ENCODE results near the gene RASSF5.
"Not testable (repeated sequence)": the region's sequence is repeated elsewhere in the genome, so short reads cannot be mapped to it uniquely, and the experiment has no call there.

The RASSF5 gene

DNA sequence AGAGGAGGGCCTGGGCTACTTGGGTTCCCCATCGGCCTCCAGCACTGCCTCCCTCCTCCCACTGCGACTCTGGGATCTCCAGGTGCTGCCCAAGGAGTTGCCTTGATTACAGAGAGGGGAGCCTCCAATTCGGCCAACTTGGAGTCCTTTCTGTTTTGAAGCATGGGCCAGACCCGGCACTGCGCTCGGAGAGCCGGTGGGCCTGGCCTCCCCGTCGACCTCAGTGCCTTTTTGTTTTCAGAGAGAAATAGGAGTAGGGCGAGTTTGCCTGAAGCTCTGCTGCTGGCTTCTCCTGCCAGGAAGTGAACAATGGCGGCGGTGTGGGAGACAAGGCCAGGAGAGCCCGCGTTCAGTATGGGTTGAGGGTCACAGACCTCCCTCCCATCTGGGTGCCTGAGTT, 80.6 kb downstream of the RASSF5 start:
- DNase-seq (ENCODE audit: low read depth): no peak

GRCh38 chr1:206588492-206588891, 81.2 kb downstream of the RASSF5 start:
- no peak for DNase-seq (ENCODE audit: low read depth)

- no peak for DNase-seq (ENCODE audit: low read depth)
Measured at GRCh38 chr1:206589206-206589605, 81.9 kb downstream of the RASSF5 start.

GRCh38 chr1:206590025-206590758, 82.9 kb downstream of the RASSF5 start:
- no peak for DNase-seq (ENCODE audit: low read depth)

DNA sequence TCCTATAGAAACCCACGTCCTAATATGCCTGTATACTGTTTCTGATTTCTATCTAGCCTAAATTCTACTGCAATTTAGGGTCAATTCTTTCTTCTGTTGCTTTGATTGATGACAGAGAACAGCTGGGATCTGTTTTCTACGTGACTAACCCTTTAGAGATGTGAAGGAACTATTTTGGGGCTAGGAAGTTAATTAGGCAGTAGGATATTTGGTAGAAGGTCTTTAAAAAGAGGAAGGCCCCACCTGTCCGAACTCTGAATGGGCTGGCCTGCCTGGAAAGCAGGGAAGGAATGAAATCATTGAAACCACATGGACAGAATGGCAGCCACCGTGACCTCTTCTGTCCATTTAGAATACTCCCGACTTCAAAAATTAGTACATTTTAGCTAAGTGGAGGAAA, 83.9 kb downstream of the RASSF5 start:
- DNase-seq (ENCODE audit: low read depth): no peak

DNA sequence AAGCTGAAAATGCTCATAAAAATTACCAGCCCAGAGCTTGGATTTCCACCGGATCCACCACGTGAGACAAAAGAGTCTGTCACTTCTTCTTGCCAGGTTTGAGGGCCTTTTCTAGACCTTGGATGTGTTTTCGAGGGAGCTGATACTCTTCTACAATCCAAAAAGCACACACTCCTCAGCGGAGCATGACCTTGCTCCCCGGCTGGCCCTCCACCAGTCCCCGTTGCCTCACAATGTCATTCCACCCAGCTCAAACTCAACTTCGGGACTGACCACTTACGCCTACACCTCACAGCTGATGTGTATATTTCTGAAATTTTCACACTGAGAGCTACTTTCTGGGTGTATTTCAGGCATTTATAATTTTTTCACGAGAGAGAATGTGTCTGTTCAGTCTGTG, 84.4 kb downstream of the RASSF5 start:
- DNase-seq (ENCODE audit: low read depth): no peak

DNA sequence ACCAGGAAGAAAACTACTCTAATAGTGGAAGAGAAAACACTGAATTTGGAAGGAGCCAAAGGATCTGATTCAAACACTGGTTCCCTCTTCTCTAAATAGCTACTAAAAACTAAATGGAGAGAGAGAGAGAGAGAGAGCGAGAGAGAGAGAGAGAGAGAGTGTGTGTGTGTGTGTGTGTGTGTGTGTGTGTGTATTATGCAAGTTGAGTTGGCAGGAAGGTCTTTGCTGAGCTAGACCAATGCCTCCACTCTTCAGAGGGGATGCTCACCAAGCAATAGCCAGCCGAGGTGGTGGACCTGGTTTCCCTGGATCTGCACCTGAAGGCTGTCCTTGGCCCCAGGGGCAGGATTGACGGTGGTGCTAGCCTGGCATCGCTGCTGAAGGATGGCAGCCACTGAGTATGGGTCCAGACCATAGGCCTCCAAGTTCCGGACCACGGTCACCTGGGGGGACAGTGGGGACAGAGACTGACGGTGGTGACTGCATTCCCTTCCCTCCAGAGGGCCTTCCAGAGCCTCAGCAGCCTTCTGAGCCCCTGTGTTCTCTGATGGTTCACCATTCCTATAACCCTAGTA, 86.1 kb downstream of the RASSF5 start:
- DNase-seq (ENCODE audit: low read depth): no peak

DNA sequence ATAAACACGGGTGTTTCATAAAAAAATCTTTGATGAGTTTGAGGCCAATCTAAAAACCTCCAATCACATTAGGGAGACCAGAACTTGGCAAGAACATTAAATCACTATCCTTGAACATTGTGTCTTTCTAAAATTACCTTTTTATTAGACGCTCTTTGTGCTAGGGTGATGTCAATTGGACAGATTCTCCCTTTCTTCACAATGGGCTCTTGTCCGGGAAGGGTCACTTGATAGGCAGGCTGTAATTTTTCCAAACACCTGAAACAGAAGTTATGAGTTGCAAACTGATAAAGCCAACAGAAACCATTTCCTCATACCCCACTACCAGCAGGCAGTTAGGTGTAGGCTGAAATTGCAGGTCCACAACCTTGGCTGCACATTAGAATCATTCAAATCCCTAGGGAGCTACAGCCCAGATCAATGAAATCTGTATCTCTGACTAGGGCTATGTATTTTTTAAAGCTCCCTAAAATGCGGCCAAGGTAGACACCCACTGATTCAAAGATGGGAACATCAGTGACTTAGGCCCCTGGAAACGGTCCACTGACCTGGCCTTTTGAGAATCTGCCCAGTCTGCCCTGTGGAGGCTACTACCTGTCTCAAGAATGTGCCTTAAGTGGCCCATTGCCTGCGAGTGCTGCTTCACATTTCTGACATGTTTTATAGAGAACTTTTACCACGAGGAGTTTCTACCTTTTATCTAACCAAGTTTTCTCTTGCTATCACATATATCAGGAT, 88.4 kb downstream of the RASSF5 start:
- no peak for DNase-seq (ENCODE audit: low read depth)

- no peak for DNase-seq (ENCODE audit: low read depth)
Measured at GRCh38 chr1:206596319-206596666, 89.0 kb downstream of the RASSF5 start.

DNA sequence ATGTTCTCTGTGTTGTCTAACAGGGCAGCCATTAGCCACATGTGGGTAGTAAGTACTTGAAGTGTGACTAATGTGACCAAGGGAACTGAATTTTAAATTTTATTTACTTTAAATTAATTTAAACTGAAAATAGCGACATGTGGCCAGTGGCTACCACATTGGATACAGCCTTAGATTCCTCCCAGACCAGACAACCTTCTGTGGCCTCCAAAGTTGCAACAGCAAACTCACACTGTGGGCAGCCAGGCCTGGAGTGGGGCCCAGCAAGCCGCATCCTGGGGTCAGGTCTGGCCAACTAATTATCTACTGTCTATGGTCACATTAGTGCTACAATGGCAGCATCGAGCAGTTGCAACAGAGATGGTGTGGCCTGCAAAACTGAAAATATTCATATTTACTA, 93.2 kb downstream of the RASSF5 start:
- DNase-seq (ENCODE audit: low read depth): no peak

DNA sequence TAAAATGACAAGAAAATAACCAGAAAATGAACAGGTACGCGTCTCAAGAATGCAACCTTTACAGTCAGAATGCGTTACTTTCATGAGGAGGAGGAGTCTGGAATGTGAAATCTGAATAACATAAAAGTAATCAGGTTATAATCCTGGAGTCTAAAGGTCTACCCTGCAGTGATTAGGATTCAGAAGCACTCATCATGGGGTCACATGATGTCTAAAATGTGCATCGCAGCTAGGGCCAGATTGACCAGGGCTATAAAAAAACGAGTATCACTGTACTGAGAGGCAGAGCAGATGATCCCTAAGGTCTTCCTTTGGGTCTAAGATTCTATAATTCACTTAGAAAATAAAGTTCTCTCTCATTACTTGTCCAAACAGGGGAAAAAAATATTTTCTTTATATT, 97.5 kb downstream of the RASSF5 start:
- no peak for DNase-seq (ENCODE audit: low read depth)

DNA sequence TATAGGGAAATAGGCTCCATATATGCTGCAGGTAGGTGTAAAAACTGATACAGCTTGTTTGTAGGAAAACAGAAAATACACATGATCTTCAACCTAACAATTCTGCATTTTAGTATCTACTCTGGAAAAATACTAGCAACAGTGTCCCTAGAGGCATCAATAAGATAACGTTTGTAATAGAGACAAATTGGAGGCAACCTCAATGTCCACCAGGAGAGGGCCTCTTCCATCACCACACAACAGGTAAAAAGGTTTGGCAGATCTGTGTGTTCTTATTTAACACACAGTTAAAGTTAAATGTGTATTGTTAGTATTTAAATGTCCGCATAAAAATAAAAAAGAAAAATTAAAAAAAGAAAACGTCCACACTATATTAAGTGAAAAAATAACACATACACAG, 99.5 kb downstream of the RASSF5 start:
- DNase-seq (ENCODE audit: low read depth): no peak

- peak; percentile 49 for DNase-seq (ENCODE audit: low read depth)
Measured at GRCh38 chr1:206608108-206608698, 100.9 kb downstream of the RASSF5 start.

GRCh38 chr1:206609229-206609991, 102.1 kb downstream of the RASSF5 start:
- DNase-seq (ENCODE audit: low read depth): no peak

DNA sequence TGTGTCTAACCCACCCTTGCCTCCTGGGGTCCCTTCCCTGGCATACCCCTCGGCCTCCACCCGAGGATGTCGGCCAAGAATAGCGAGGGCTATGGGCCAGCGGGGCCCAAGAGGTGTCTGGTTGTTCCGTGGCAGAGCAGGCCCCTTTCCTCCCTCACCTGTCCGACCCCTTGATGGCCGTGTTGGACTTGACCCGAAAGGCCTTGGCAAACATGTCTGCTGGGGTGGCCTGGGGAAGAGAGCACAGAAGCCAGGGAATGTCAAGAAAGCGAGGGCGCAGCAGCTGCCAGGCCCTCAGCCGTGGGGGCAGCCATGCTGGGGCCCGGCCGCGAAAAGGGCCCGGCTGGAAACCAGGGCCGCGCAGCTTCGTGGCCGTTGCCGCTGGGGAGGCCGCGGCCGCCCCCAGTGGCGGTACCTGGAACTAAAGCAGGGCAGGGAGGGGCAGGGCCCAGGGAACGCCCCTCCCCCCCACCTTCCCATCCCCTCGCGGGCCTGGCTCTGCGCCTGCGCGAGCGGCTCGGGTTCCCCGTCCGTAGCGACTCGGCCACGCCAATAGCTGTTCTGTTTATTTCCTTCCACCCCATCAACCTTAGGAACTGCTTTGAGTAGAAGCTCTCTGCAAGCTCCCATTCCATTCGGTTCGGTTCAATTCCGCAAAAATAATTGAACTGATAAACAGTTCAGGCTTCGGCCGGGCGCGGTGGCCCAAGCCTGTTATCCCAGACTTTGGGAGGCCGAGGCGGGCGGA, 105.0 kb downstream of the RASSF5 start, which contains the start of gene EIF2D:
EIF2D (minus strand) TSS at position 337 of the 748 bp plus-strand sequence; CDS start at position 214, 123 bp downstream.
- DNase-seq (ENCODE audit: low read depth): peak; percentile 91

DNA sequence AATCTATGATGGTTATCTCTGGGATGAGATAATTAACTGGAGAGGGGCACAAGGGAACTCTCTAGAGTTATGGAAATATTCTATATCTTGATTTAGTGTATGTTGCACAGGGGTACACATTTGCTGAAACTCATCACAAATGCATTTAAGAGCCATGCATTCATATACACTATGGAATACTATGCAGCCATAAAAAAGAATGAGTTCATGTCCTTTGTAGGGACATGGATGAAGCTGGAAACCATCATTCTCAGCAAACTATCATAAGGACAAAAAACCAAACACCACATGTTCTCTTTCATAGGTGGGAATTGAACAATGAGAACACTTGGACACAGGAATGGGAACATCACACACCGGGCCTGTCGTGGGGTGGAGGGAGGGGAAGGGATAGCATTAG, 119.1 kb downstream of the RASSF5 start:
- DNase-seq (ENCODE audit: low read depth): not testable (repeated sequence)

DNA sequence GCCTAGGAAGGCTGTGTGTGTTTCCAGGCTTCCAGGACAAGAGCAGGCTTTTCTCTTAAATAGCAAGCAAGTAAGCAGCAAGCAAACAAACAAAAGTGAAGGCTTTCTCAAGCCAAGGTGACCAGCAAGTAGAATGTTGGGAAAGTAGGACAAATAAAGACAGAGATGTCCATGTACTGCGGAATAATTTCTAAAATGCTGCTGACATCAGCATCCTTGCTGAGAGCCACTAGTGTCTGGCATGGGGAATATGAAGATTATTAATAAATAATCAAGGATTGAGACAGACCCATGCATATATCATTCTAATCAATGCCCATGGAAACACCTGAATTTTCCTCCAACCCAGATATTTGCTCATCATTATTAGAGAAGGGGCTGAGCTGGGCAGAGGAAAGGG, 121.6 kb downstream of the RASSF5 start:
- no peak for DNase-seq (ENCODE audit: low read depth)

GRCh38 chr1:206631085-206631509, 123.8 kb downstream of the RASSF5 start:
- no peak for DNase-seq (ENCODE audit: low read depth)

DNA sequence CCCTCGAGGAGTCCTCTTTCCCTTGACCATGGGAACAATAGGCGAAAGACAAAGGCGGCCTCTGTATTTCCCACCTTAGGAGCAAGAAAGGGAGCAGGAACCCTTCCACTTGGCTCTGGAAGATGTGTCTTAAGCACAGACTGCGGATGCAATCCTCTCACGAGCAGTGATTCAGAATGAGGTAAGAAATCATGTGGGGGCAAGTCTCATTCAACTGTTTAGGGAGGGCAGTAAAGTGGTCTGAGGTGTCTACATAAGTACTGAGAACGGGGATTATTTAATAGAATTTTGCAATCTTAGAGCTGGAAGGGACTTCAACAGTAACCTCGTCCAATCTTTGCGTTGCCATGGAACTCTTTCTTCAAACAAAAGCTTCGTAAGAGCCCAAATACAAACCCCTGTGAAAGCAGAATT, 126.4 kb downstream of the RASSF5 start:
- DNase-seq (ENCODE audit: low read depth): no peak

DNA sequence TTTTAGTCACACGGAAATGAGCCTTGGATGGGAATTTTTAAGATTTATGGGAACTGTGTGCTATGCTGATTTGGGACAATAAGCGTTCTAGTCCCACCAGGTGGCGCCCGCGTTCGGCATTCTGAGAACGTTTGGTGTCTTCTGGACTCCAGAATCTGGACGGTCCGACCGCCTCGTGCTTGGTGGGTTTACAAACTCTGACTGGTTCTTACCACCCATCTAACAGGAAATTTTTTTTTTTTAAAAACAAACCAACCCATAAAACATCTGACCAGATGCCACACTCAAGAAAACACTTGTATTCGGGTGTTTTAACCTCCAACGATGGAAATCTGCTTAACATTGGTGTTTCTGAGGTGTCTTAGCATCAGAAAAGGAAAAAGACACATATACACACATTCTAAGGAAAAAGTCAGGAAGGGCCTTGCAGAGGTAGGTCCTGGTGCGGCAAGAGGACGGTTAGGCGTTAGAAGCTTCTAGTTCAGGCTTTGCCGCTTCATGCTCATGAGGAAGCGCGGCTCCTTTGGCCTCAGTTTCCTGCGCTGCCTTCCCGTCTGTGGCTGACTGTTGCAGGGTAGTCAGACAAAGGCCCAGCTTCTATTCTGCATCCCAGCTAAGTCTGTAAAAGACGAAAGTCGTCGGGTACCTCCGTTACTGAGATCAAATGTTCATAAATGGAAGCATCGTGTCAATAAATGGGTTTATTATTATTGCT, 127.2 kb downstream of the RASSF5 start:
- peak; percentile 56 for DNase-seq (ENCODE audit: low read depth)

Data from T follicular helper cell (primary cell).